Panc1 (cell line): ENCODE measurements around the gene TMEM101. TPM values are rescaled to one million over a fixed set of nuclear protein-coding genes. Genes with fewer than 3 reads are reported as not detected.

Experiments used
- ATAC-seq: fragments of 200-7000 bp; cut with Tn5 transposase; 2 replicates; pipeline ENCODE4 v1.9.1; 2020; ENCODE audit warnings: mild to moderate bottlenecking, moderate library complexity
- BruUV-seq: library from RNA; stranded (reverse); fragments of 400-500 nt; replicated peaks from 2 replicates; lab custom pipeline; 2021; lab: Mats Ljungman, UMichigan
- CTCF ChIA-PET: fragments of 300-600 bp; sonication (Branson Sonifier 250); formaldehyde crosslinking; loops from one replicate; lab custom pipeline; 2022; ENCODE audit warnings: antibody characterized with exemption; lab: Charles Lee
- POLR2A ChIA-PET: fragments of 300-600 bp; sonication (Branson Sonifier 250); formaldehyde crosslinking; loops from one replicate; lab custom pipeline; 2022; ENCODE audit warnings: antibody characterized with exemption; lab: Charles Lee
- DNase-seq: peaks from one replicate; pipeline ENCODE4 v3.0.0-alpha.2; 2010; ENCODE audit warnings: low read depth, low spot score
- H3K27ac ChIP-seq: 2 replicates; pipeline ENCODE4 v1.5.1; 2011; ENCODE audit warnings: mild to moderate bottlenecking, low read length, inconsistent platforms
- H3K27me3 ChIP-seq: fragments of 200-500 bp; sonication (Bioruptor generic); 2 replicates; pipeline ENCODE4 v1.6.0; 2014; ENCODE audit warnings: low read length, inconsistent platforms; ENCODE audit not compliant: control insufficient read depth, insufficient read depth
- H3K36me3 ChIP-seq: fragments of 200-500 bp; sonication (Bioruptor generic); 2 replicates; pipeline ENCODE4 v1.5.1; 2014; ENCODE audit warnings: inconsistent platforms, mild to moderate bottlenecking, low read length, moderate library complexity; ENCODE audit not compliant: control insufficient read depth, insufficient read depth
- H3K4me1 ChIP-seq: 2 replicates; pipeline ENCODE4 v1.5.1; 2011; ENCODE audit warnings: inconsistent platforms, mild to moderate bottlenecking, low read length, moderate library complexity; ENCODE audit not compliant: control insufficient read depth, insufficient read depth
- H3K4me3 ChIP-seq, 2 experiments: 2 replicates each; pipeline ENCODE4 v1.5.1; 2011 to 2012; ENCODE audit warnings: low read depth in 2 of 2, low read length in 2 of 2, mild to moderate bottlenecking in 2 of 2, inconsistent platforms in 1 of 2, moderate library complexity in 1 of 2
- H3K9me3 ChIP-seq: fragments of 200-500 bp; sonication (Bioruptor generic); 2 replicates; pipeline ENCODE4 v1.5.1; 2014; ENCODE audit warnings: low read depth, mild to moderate bottlenecking, inconsistent platforms, low read length, moderate library complexity; ENCODE audit not compliant: control insufficient read depth, insufficient read depth
- POLR2AphosphoS5 ChIP-seq: IDR thresholded peaks from 2 replicates; pipeline ENCODE4 v1.6.1; 2012; ENCODE audit warnings: mild to moderate bottlenecking, low read depth, low read length, moderate library complexity
- REST ChIP-seq, 2 experiments: IDR thresholded peaks; 2 replicates each; pipeline ENCODE4 v1.6.1; 2011 to 2012; ENCODE audit warnings: low read depth in 2 of 2, control low read depth in 1 of 2, low read length in 1 of 2, mild to moderate bottlenecking in 1 of 2, moderate library complexity in 1 of 2; ENCODE audit not compliant: insufficient read depth in 1 of 2
- SIN3A ChIP-seq: IDR thresholded peaks from 2 replicates; pipeline ENCODE4 v1.6.1; 2012; ENCODE audit warnings: low read depth, mild to moderate bottlenecking, low read length, moderate library complexity, borderline replicate concordance; ENCODE audit not compliant: insufficient read depth
- TCF7L2 ChIP-seq: IDR thresholded peaks from 2 replicates; pipeline ENCODE4 v1.6.1; 2011; ENCODE audit warnings: mild to moderate bottlenecking, low read depth, low read length, inconsistent platforms
- in situ Hi-C: cut with HindIII; loops from 2 replicates; pipeline ENCODE4 v1.10.0; 2016; ENCODE audit warnings: low sequenced_read_pairs, low pct_unique_long_range_greater_than_20kb
- intact Hi-C: fragments of 100-400 bp; cut with micrococcal nuclease; formaldehyde crosslinking; loops from one replicate; pipeline ENCODE4 v1.10.0; 2022; ENCODE audit not compliant: unreplicated experiment
- total RNA-seq: library from RNA; stranded (reverse); gene quantifications from one replicate; pipeline ENCODE4 v1.2.1, GENCODE V29; 2021; ENCODE audit not compliant: unreplicated experiment
- TF ChIP-seq, protein P1 (sequence below): fragments of 450-650 bp; IDR thresholded peaks from 2 replicates; pipeline ENCODE4 v1.5.1; 2017; ENCODE audit warnings: mild to moderate bottlenecking

Gene TMEM101
- total RNA-seq, 1 experiment from 2014 or later = 32.8 TPM

- ChIA-PET CTCF (no interaction called here), POLR2A (no interaction called here)
- H3K4me3 ChIP-seq = no peak overlapping the region
- ATAC-seq = no peak
- H3K9me3 ChIP-seq = no peaks in the 10 kb centered on the region
- no TSS peak for BruUV-seq
- no peaks in the 10 kb centered on the region for H3K27me3 ChIP-seq
- no peaks in the 10 kb centered on the region for H3K36me3 ChIP-seq
- peaks cover 3% of the 10 kb centered on the region for H3K4me1 ChIP-seq
- in situ Hi-C loops (no loop called here), intact Hi-C loops (no loop called here)
- TF ChIP-seq, protein P1, sequence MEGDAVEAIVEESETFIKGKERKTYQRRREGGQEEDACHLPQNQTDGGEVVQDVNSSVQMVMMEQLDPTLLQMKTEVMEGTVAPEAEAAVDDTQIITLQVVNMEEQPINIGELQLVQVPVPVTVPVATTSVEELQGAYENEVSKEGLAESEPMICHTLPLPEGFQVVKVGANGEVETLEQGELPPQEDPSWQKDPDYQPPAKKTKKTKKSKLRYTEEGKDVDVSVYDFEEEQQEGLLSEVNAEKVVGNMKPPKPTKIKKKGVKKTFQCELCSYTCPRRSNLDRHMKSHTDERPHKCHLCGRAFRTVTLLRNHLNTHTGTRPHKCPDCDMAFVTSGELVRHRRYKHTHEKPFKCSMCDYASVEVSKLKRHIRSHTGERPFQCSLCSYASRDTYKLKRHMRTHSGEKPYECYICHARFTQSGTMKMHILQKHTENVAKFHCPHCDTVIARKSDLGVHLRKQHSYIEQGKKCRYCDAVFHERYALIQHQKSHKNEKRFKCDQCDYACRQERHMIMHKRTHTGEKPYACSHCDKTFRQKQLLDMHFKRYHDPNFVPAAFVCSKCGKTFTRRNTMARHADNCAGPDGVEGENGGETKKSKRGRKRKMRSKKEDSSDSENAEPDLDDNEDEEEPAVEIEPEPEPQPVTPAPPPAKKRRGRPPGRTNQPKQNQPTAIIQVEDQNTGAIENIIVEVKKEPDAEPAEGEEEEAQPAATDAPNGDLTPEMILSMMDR = no peak
- no peak for TF ChIP-seq SIN3A
- no peak for TF ChIP-seq REST (IDR thresholded peaks at IDR 0.05; ENCODE audit: insufficient read depth in 1 of 2, low read depth in 2 of 2, low read length in 1 of 2)
- TF ChIP-seq POLR2AphosphoS5 = no peak
- no peak for TF ChIP-seq TCF7L2
- no peak for DNase-seq
- no peak overlapping the region for H3K27ac ChIP-seq
Measured at GRCh38 chr17:43988301-43988700, 26.5 kb downstream of the TMEM101 start.

GRCh38 chr17:43987131-43988021 is 27.4 kb downstream of the TMEM101 start:
- Histone ChIP-seq H3K27ac (no peak overlapping the region), H3K9me3 (no peaks in the 10 kb centered on the region), H3K36me3 (no peaks in the 10 kb centered on the region), H3K4me3 (no peak overlapping the region), H3K4me1 (peaks cover 3% of the 10 kb centered on the region), H3K27me3 (no peaks in the 10 kb centered on the region)
- ChIA-PET POLR2A (no interaction called here), CTCF (no interaction called here)
- ATAC-seq (no peak), DNase-seq (no peak)
- in situ Hi-C loops (no loop called here), intact Hi-C loops (no loop called here)
- no TSS peak for BruUV-seq
- TF ChIP-seq, protein P1 = no peak
- no peak for TF ChIP-seq REST (IDR thresholded peaks at IDR 0.05; ENCODE audit: insufficient read depth in 1 of 2, low read depth in 2 of 2, low read length in 1 of 2)
- TF ChIP-seq POLR2AphosphoS5 = no peak
- TF ChIP-seq TCF7L2 = no peak
- TF ChIP-seq SIN3A = no peak
